ENCODE results near the gene CCDC160. TPM values are rescaled to one million over a fixed set of nuclear protein-coding genes. Genes with fewer than 3 reads are reported as not detected.

The CCDC160 gene
- total RNA-seq (2022; extraction: Qiagen RNA extraction), result 0.07 TPM in 2 of 5 replicates, not detected in the others

GRCh38 chrX:134236626-134237614, at the start of gene CCDC160:
Gene CCDC160 (plus strand): TSS chrX:134237182. CDS start chrX:134244801, 7,619 bp downstream.

Other genes starting within 250 kb of the CCDC160 start
- 10.2 to 19.0 TPM (median 16.2 TPM) in 5 replicates for gene PHF6, start 136.1 kb downstream of the CCDC160 start, total RNA-seq (2022; extraction: Qiagen RNA extraction)
- 103 to 133 TPM (median 109 TPM) in 5 replicates for gene HPRT1, start 223.0 kb downstream of the CCDC160 start, total RNA-seq (2022; extraction: Qiagen RNA extraction)